GM23338 (cell line): ENCODE data around the gene EPHB3. TPM values are rescaled to one million over a fixed set of nuclear protein-coding genes. Genes with fewer than 3 reads are reported as not detected.

ENCODE experiments used
- ATAC-seq: fragments of 200-7000 bp; cut with Tn5 transposase; 3 replicates; pipeline ENCODE4 v1.9.1; 2020
- DNase-seq: peaks from one replicate; pipeline ENCODE4 v3.0.0-alpha.2; 2015; ENCODE audit warnings: low spot score
- H2AFZ ChIP-seq: fragments of 200-600 bp; sonication (generic); 2 replicates; pipeline ENCODE4 v1.8.0; 2016; ENCODE audit warnings: antibody characterized with exemption, mild to moderate bottlenecking, moderate library complexity
- H3F3A ChIP-seq: fragments of 200-600 bp; sonication (generic); replicated peaks from 2 replicates; pipeline ENCODE4 v1.8.0; 2017; ENCODE audit warnings: antibody characterized with exemption, mixed run types, low read depth
- H3K27ac ChIP-seq: fragments of 200-600 bp; sonication (generic); 2 replicates; pipeline ENCODE4 v1.6.1; 2016; ENCODE audit warnings: low read depth
- H3K27me3 ChIP-seq: fragments of 200-600 bp; sonication (generic); 2 replicates; pipeline ENCODE4 v1.8.0; 2016; ENCODE audit warnings: mild to moderate bottlenecking, mixed run types, moderate library complexity; ENCODE audit not compliant: insufficient read depth
- H3K36me3 ChIP-seq: fragments of 200-600 bp; sonication (generic); 2 replicates; pipeline ENCODE4 v1.8.0; 2016; ENCODE audit warnings: mild to moderate bottlenecking; ENCODE audit not compliant: insufficient read depth
- H3K4me1 ChIP-seq: fragments of 200-600 bp; sonication (generic); 2 replicates; pipeline ENCODE4 v1.8.0; 2016; ENCODE audit warnings: mild to moderate bottlenecking, moderate library complexity; ENCODE audit not compliant: insufficient read depth
- H3K4me2 ChIP-seq: fragments of 200-600 bp; sonication (generic); 2 replicates; pipeline ENCODE4 v1.7.1; 2017; ENCODE audit warnings: mixed run types
- H3K4me3 ChIP-seq: fragments of 200-600 bp; sonication (generic); 2 replicates; pipeline ENCODE4 v1.6.1; 2016; ENCODE audit warnings: mixed run types
- H3K79me2 ChIP-seq: fragments of 200-600 bp; sonication (generic); replicated peaks from 2 replicates; pipeline ENCODE4 v1.8.0; 2017; ENCODE audit warnings: mild to moderate bottlenecking; ENCODE audit not compliant: insufficient read depth
- H3K9me2 ChIP-seq: fragments of 200-600 bp; sonication (generic); 2 replicates; pipeline ENCODE4 v1.8.0; 2017; ENCODE audit not compliant: insufficient read depth
- H4K20me1 ChIP-seq: fragments of 200-600 bp; sonication (generic); replicated peaks from 2 replicates; pipeline ENCODE4 v1.8.0; 2017; ENCODE audit warnings: mild to moderate bottlenecking; ENCODE audit not compliant: insufficient read depth
- H3K27ac Mint-ChIP-seq: 2 replicates; pipeline ENCODE4 v1.8.0; 2020; ENCODE audit warnings: inconsistent platforms, mild to moderate bottlenecking, moderate library complexity, mixed read lengths
- H3K27me3 Mint-ChIP-seq: 3 replicates; pipeline ENCODE4 v1.8.0; 2022; ENCODE audit warnings: low read depth, mild to moderate bottlenecking, moderate library complexity, mixed read lengths, inconsistent platforms; ENCODE audit not compliant: insufficient read depth, poor library complexity
- H3K36me3 Mint-ChIP-seq: 3 replicates; pipeline ENCODE4 v1.8.0; 2021; ENCODE audit warnings: low read depth, mild to moderate bottlenecking, inconsistent platforms, moderate library complexity, mixed read lengths
- H3K4me1 Mint-ChIP-seq: 3 replicates; pipeline ENCODE4 v1.8.0; 2020; ENCODE audit warnings: mild to moderate bottlenecking, inconsistent platforms, mixed read lengths
- H3K4me3 Mint-ChIP-seq: 3 replicates; pipeline ENCODE4 v1.8.0; 2021; ENCODE audit warnings: moderate library complexity, mild to moderate bottlenecking, inconsistent platforms, mixed read lengths
- H3K9me3 Mint-ChIP-seq: 3 replicates; pipeline ENCODE4 v1.8.0; 2020; ENCODE audit warnings: moderate library complexity, mild to moderate bottlenecking, inconsistent platforms, mixed read lengths
- CREB1 ChIP-seq: fragments of 250-450 bp; sonication (Bioruptor Pico); IDR thresholded peaks from 2 replicates; pipeline ENCODE4 v1.5.0; 2020; ENCODE audit warnings: low read depth, mild to moderate bottlenecking, moderate library complexity
- CTCF ChIP-seq, 2 experiments: fragments of 200-600 bp in 1 of 2; sonication (generic) in 1 of 2; conservative IDR thresholded peaks; 2 replicates each; pipeline versions ENCODE4 v1.5.1 to v1.6.1; 2016 to 2017; ENCODE audit warnings: antibody characterized with exemption in 2 of 2, low read depth in 2 of 2, mild to moderate bottlenecking in 2 of 2, moderate library complexity in 1 of 2
- ETS1 ChIP-seq: IDR thresholded peaks from 2 replicates; pipeline ENCODE4 v1.6.1; 2016; ENCODE audit warnings: antibody characterized with exemption
- JUNB ChIP-seq: IDR thresholded peaks from one replicate; pipeline ENCODE4 v1.6.1; 2016; ENCODE audit warnings: antibody characterized with exemption; ENCODE audit not compliant: unreplicated experiment
- NANOG ChIP-seq: IDR thresholded peaks from 2 replicates; pipeline ENCODE4 v1.6.1; 2016; ENCODE audit warnings: antibody characterized with exemption, borderline replicate concordance
- REST ChIP-seq: IDR thresholded peaks from one replicate; pipeline ENCODE4 v1.6.1; 2018; ENCODE audit warnings: antibody characterized with exemption; ENCODE audit not compliant: unreplicated experiment
- STAT1 ChIP-seq: IDR thresholded peaks from one replicate; pipeline ENCODE4 v1.6.1; 2016; ENCODE audit warnings: antibody characterized with exemption; ENCODE audit not compliant: unreplicated experiment
- polyA plus RNA-seq: library from polyadenylated mRNA; unstranded; fragments of >200 nt; fragmentation: Nextera tagmentation; extraction: Ambion mirVana; gene quantifications from 2 replicates; pipeline ENCODE4 v1.2.1, GENCODE V29; 2016
- total RNA-seq: library from RNA; depleted of rRNA; stranded (reverse); fragments of >200 nt; shearing (Covaris generic); gene quantifications from 2 replicates; pipeline ENCODE4 v1.2.3, GENCODE V29; 2014

EPHB3 gene
- total and polyA plus RNA-seq, 2 experiments from 2014 or later: 0.57 to 2.0 TPM

- Histone ChIP-seq H2AFZ (no peak overlapping the region), H3K9me2 (no peaks in the 10 kb centered on the region), H3K27me3 (no peaks in the 10 kb centered on the region), H3K4me1 (peaks cover 8% of the 10 kb centered on the region), H3K4me3 (no peak overlapping the region), H3K27ac (no peak overlapping the region), H3K4me2 (no peak overlapping the region), H3K79me2 (no peaks in the 10 kb centered on the region), H3F3A (0 out of 2 replicates have a peak, but pooled peaks cover 3% of the 10 kb centered on the region), H4K20me1 (no peaks in the 10 kb centered on the region), H3K36me3 (no peaks in the 10 kb centered on the region)
- TF ChIP-seq REST (no peak), JUNB (no peak), NANOG (no peak), CREB1 (CRISPR knock-in tag) (no peak), CTCF (conservative IDR thresholded peaks at IDR 0.05; ENCODE audit: low read depth in 2 of 2) (peak; percentile 54 to 76), STAT1 (no peak), ETS1 (no peak)
- Mint-ChIP-seq H3K36me3 (no peaks in the 10 kb centered on the region), H3K27me3 (peaks cover 10% of the 10 kb centered on the region), H3K9me3 (no peaks in the 10 kb centered on the region), H3K4me1 (peaks cover 30% of the 10 kb centered on the region), H3K27ac (no peak overlapping the region; the same call in 1 of the 2 replicates), H3K4me3 (no peak overlapping the region)
- peak; percentile 44 for ATAC-seq
- DNase-seq: peak; percentile 78
Measured at GRCh38 chr3:184539801-184540435, 21.7 kb upstream of the EPHB3 start.
